Eye (tissue), 1 donor: Measurements from ENCODE around the gene C9.
"Not testable (repeated sequence)": the region's sequence is repeated elsewhere in the genome, so short reads cannot be mapped to it uniquely, and the experiment has no call there.

ENCODE experiments used
- DNase-seq: peaks from one replicate; pipeline ENCODE4 v3.0.0-alpha.2; 2015

C9 gene

DNA sequence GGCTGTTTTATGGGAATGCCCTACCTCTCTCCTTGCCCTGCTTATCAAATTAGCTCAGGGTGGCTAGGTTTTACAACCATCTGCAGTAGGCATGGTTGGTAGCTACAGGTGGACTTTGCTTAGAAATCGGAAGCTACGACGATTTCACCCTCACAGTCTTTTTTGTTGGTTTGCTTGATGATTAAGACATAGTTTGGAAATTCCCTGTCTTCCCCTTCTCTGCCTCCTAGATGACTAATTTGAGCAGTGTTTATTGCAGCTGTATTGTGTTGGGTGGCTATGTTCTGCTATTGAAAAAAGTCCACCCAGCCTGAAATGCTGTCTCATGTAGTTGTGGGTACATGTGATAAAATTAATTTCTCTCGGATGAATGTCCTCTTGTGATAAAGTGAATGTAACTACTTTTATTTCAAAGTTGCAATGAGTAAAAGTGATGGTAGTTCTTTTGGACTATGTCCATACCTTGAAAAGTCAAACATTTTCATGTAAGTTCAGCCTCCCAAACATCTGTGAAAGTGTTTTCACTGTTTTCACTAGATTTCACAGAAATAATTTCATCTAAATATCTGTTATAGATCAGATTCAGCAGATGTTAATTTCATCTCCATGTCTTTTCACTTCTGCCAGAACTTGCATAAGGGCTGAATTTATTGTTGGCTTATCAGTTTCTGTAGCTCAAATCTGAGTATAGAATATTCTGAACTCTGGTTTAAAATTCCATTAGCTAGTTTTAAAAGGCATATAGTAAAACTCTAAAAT lies 107.6 kb downstream of the C9 start:
- no peak for DNase-seq

DNA sequence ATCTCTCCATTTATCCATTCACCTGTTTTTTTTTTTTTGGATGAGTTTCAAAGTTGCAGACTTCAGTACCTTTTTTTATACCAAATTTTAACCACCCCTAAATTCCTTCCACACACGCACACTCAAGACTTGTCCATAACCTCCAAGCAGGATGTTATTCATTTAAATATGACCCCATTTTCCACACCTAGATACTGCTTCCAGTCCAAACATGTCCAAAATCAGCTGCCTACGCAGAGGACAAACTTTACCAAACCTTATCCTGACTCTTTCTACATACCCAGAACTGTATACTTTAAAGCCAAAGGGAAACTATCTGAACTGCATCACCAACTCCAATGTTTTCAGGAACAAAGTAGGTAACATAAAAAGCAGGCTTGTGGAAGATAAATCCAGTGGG lies 108.9 kb downstream of the C9 start:
- DNase-seq, result no peak

DNA sequence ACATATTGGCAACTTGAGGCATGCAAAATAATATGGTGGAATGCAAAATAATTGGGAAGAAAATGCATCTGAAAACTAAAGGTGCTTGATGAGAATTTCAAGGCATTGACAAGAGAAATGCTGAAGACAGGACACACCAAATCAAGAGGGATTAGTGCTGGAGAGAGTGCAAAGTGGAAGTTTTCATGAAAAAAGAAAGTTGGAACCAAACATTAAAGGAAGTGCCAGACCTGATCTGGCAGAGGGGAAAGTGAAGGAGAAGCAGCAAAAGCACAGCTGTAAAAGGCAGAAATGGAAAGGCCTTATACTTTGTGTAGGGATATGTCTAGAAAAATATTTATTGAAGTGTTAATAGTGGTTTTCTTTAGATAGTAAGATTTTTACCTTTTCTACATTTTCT lies 109.6 kb downstream of the C9 start:
- no peak for DNase-seq

DNA sequence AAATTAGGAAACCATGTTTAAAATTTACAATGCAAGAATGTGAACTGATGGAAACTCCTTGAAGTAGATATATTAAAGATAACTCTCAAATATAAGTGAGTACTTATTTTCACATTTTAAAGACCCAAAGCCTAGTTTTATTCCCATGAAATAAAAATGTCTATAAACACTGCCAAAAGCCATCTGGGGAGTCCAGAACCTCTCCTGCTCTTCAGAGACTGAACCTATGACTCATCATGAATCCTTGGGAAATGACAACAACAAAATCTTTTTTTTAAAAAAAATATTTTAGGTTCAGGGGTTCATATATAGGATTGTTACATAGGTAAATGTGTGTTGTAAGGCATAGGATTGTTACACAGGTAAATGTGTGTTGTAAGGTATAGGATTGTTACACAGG lies 111.1 kb downstream of the C9 start:
- DNase-seq, result no peak

DNA sequence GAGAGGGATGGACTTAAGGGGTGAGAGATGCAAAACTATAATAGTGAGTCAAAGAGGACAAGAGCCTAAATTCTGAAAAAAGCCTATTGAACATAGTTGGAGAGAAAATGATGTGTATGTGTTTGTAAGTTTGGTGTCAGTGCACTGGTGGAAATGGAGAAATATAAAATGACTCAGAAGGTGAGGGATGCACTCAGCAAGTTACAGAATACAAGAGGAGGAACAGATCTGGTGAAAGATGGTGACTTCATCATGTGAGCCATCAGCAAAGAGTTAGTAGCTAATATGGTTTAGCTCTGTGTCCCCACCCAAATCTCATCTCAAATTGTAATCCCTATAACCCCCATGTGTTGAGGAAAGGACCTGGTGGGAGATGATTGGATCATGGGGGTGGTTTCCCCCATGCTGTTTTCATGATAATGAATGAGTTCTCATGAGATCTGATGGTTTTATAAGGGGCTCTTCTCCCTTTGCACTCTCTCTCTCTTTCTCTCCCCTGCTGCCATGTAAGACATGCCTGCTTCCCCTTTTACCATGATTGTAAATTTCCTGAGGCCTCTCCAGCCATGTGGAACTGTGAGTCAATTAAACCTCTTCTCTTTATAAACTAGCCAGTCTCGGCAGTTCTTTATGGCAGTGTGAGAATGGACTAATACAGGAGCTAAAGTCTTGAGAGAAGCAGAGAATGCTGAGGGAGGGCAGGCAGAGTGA lies 114.6 kb downstream of the C9 start:
- no peak for DNase-seq

DNA sequence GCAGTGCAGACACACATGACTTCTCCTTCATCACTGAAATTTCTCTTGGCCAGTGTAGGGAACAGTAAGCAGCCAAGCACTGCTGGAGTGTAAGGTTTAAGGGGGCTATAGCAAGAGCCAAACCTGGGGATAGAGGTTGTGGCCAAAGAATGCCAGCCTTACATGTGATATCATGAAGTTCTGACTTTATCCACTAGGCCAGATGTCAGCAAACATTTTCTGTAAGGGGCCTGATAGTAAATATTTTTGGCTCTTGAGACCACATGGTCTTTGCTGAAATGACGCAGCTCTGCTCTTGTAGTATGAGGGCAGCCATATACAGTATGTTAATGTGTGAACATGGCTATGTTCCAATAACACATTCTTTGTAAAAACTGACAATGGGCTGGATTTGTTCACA lies 115.2 kb downstream of the C9 start:
- DNase-seq, result no peak

DNA sequence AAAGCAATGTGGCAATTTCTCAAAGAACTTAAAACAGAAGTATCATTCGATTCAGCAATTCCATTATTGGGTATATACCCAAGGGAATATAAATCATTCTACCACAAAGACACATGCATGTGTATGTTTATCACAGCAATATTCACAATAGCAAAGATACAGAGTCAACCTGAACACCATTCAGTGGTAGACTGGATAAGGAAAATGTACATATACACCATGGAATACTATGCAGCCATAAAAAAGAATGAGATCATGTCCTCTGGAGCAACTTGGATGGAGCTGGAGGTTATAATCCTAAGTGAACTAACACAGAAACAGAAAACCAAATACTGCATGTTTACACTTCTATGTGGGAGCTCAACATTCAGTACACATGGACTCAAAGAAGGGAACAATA lies 123.5 kb downstream of the C9 start:
- DNase-seq, result no peak

DNA sequence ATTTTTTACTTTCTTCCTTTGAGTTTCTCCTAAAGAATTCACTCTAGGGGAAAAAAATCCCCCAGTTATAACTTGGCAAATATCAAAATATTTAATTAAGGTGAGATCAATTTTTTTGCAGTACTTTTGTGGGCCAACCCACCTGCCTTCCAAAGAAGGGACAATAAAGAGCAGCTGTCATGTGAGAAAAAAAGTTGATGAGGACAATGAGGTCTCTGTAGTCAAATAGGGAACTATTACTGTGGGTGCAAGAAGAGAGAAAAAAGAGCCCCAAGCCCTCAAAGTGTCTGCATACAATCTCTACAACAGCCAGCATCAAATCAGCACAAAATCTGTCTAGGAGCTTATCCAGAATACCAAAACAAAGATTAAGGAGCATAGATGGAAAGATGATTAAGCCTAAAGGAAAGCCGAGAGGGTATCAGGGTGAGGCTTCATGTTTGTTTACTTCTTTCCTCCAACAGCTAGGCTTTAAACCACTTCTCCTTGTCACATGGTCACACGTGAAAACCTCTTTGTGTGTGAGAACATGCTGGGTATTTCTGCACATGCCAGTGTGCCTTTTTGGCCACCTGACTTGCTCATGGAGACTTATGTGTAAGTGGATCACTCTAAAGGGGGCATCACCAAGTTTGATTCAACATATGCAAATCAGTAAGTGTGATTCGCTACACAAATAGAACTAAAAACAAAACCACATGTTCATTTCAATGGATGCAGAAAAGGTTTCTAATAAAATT lies 125.8 kb downstream of the C9 start:
- no peak for DNase-seq

DNA sequence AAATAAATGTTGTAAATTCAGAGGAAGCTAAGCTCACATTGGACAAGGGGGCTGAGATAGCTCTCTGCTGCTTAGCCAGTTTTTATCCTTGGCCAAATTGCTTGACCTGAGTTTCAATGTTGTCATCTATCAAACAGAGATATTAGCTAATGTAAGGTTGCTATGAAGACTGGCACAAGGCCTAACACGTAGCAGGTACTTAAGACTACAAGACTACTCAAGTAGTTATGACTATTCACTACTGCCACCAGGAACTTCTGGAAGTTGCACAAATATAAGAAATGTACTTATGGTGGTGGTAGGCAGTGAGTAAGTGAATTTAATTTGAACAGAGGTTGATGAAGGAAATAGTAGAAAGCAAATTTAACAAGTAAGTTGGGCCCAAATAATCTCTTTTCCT lies 127.6 kb downstream of the C9 start:
- DNase-seq, result no peak

DNA sequence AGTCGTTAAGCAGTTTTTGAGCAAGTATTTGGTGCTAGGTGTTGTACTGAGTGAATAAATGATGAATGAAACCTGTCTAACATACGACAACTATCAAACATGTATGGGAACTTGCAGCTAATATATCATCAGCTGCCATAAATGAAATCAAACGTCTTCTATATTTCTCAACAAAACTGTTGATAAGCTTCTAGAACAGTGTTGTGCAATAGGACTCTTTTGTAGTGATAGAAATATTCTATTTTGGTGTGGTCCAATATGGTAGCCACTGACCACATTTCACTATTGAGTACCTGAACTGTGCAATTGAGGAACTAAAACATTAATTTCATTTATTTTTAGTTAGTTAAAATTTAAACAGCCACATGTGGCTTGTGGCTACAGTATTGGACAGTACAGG lies 128.6 kb downstream of the C9 start:
- no peak for DNase-seq

DNA sequence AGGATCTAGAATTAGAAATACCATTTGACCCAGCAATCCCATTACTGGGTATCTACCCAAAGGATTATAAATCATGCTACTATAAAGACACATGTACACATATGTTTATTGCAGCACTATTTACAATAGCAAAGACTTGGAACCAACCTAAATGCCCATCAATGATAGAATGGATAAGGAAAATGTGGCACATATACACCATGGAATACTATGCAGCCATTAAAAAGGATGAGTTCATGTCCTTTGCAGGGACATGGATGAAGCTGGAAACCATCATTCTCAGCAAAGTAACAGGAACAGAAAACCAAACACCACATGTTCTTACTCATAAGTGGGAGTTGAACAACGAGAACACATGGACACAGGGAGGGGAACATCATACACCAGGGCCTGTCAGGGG lies 129.8 kb downstream of the C9 start:
- not testable (repeated sequence) for DNase-seq
